ENCODE data around the gene LRFN4.
A peak's percentile ranks its signal among the peaks of the same experiment; 100 is the strongest.

DNA sequence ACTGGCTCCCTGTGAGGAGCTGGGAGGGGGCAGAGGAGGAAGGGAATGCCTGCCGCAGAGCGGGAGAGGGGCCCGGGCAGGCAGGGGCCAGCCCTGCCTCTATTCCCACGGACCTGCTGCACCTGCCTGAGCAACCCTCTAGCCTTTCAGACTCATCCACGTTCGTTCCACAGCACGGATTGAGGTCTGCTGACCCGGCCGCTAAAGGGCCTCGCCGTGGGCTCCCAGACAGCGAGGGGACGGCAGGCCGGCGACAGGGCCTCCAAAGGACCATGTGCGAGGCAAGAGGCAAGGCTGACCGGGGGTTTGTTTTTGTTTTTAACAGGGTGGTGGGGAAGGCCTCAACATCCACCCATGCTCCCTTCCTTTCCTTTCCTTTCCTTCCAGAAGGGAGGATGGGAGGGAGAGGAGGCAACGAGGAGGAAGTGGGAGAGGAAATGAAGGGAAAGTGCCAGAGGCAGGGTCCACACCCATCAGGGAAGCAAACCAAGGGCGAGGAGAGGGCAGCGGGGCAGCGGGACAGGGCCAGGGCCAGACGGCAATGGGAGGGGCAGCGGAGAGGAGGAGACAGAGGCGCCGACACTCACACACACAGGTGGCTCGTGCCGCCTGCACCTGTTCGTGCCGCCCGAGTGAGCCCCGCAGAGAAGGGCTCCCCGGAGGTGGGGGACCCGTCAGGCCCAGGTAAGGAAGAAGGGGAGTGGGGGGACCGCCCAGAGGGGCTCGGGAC, 7.5 kb downstream of the LRFN4 start:
- TF ChIP-seq, protein P1, sequence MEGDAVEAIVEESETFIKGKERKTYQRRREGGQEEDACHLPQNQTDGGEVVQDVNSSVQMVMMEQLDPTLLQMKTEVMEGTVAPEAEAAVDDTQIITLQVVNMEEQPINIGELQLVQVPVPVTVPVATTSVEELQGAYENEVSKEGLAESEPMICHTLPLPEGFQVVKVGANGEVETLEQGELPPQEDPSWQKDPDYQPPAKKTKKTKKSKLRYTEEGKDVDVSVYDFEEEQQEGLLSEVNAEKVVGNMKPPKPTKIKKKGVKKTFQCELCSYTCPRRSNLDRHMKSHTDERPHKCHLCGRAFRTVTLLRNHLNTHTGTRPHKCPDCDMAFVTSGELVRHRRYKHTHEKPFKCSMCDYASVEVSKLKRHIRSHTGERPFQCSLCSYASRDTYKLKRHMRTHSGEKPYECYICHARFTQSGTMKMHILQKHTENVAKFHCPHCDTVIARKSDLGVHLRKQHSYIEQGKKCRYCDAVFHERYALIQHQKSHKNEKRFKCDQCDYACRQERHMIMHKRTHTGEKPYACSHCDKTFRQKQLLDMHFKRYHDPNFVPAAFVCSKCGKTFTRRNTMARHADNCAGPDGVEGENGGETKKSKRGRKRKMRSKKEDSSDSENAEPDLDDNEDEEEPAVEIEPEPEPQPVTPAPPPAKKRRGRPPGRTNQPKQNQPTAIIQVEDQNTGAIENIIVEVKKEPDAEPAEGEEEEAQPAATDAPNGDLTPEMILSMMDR (IDR thresholded peaks at IDR 0.05 in 8 of 11, conservative IDR thresholded peaks at IDR 0.05 in 3 of 11), result no peak
- no peak for TF ChIP-seq POLR2A (IDR thresholded peaks at IDR 0.05)
- peak; percentile 15 to 55 (median 30) for TF ChIP-seq POLR2AphosphoS5 (IDR thresholded peaks at IDR 0.05)

Measured in spleen (tissue), 7 donors.